T-helper 2 cell treated with Interferon-gamma antibody and Interleukin-4, amounts not matched to agents 5 μg/mL and 100 μg/mL, for 36 hours (primary cell): ENCODE measurements around the gene ABL1.

ENCODE experiments used
- DNase-seq: peaks from one replicate; pipeline ENCODE4 v3.0.0; 2021; ENCODE audit warnings: low spot score
- H3K27ac Mint-ChIP-seq: one replicate; pipeline ENCODE4 v1.8.0; 2021; ENCODE audit warnings: mild to moderate bottlenecking, mixed read lengths
- H3K27me3 Mint-ChIP-seq: one replicate; pipeline ENCODE4 v1.8.0; 2021; ENCODE audit warnings: low read depth, mixed read lengths
- H3K36me3 Mint-ChIP-seq: one replicate; pipeline ENCODE4 v1.8.0; 2021; ENCODE audit warnings: low read depth, mixed read lengths
- H3K4me1 Mint-ChIP-seq: one replicate; pipeline ENCODE4 v1.8.0; 2021; ENCODE audit warnings: low read depth, mixed read lengths
- H3K4me3 Mint-ChIP-seq: one replicate; pipeline ENCODE4 v1.8.0; 2022; ENCODE audit warnings: mild to moderate bottlenecking, moderate library complexity, mixed read lengths
- H3K9me3 Mint-ChIP-seq: one replicate; pipeline ENCODE4 v1.8.0; 2021; ENCODE audit warnings: mixed read lengths

Gene ABL1

DNA sequence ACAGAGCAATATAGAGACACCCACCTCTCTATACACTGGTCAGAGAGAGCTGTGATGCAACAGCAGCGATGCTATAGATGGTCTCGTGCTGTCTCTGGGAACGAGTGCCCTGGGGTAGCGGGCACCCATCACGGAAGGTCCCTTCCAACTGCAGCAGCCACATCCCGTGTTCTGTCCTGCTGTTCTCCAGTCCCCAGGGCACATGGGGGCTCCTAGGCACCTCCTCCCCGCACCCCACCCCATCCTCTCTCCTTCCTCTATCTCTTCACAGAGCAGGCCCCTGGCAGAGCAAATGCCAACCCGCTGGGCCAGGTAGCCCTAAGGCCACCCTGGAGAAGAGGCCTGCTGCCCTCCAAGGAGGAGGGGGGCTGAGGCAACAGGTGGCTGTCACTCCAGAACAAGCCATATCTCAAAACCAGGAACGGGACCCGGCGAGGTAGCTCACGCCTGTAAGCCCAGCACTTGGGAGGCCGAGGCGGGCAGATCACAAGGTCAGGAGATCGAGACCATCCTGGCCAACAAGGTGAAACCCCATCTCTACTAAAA is 95.8 kb downstream of the ABL1 start:
- Mint-ChIP-seq H3K27ac (no peak overlapping the region), H3K9me3 (no peaks in the 10 kb centered on the region), H3K4me1 (no peaks in the 10 kb centered on the region), H3K27me3 (peaks cover 24% of the 10 kb centered on the region), H3K4me3 (no peak overlapping the region), H3K36me3 (no peaks in the 10 kb centered on the region)
- no peak for DNase-seq

GRCh38 chr9:130931508-130932254 is 96.6 kb downstream of the ABL1 start:
- no peak for DNase-seq
- peaks cover 31% of the 10 kb centered on the region for H3K27me3 Mint-ChIP-seq
- no peaks in the 10 kb centered on the region for H3K36me3 Mint-ChIP-seq
- H3K9me3 Mint-ChIP-seq = no peaks in the 10 kb centered on the region
- H3K4me1 Mint-ChIP-seq = no peaks in the 10 kb centered on the region
- no peak overlapping the region for H3K4me3 Mint-ChIP-seq
- H3K27ac Mint-ChIP-seq = no peak overlapping the region

GRCh38 chr9:130932255-130933079 is 97.4 kb downstream of the ABL1 start:
- Mint-ChIP-seq H3K36me3 (no peaks in the 10 kb centered on the region), H3K27ac (no peak overlapping the region), H3K4me3 (no peak overlapping the region), H3K9me3 (no peaks in the 10 kb centered on the region), H3K27me3 (peaks cover 39% of the 10 kb centered on the region), H3K4me1 (no peaks in the 10 kb centered on the region)
- DNase-seq = no peak

- H3K4me1 Mint-ChIP-seq = no peaks in the 10 kb centered on the region
- DNase-seq = no peak
- H3K36me3 Mint-ChIP-seq = no peaks in the 10 kb centered on the region
- H3K27me3 Mint-ChIP-seq = peaks cover 43% of the 10 kb centered on the region
- no peak overlapping the region for H3K27ac Mint-ChIP-seq
- no peaks in the 10 kb centered on the region for H3K9me3 Mint-ChIP-seq
- no peak overlapping the region for H3K4me3 Mint-ChIP-seq
Observed at GRCh38 chr9:130933114-130934046, 98.3 kb downstream of the ABL1 start.

- Mint-ChIP-seq H3K36me3 (no peaks in the 10 kb centered on the region), H3K9me3 (no peaks in the 10 kb centered on the region), H3K4me3 (no peak overlapping the region), H3K4me1 (peaks cover 1% of the 10 kb centered on the region), H3K27me3 (peaks cover 46% of the 10 kb centered on the region), H3K27ac (no peak overlapping the region)
- DNase-seq = no peak
Observed at GRCh38 chr9:130934246-130934645, 99.2 kb downstream of the ABL1 start.

DNA sequence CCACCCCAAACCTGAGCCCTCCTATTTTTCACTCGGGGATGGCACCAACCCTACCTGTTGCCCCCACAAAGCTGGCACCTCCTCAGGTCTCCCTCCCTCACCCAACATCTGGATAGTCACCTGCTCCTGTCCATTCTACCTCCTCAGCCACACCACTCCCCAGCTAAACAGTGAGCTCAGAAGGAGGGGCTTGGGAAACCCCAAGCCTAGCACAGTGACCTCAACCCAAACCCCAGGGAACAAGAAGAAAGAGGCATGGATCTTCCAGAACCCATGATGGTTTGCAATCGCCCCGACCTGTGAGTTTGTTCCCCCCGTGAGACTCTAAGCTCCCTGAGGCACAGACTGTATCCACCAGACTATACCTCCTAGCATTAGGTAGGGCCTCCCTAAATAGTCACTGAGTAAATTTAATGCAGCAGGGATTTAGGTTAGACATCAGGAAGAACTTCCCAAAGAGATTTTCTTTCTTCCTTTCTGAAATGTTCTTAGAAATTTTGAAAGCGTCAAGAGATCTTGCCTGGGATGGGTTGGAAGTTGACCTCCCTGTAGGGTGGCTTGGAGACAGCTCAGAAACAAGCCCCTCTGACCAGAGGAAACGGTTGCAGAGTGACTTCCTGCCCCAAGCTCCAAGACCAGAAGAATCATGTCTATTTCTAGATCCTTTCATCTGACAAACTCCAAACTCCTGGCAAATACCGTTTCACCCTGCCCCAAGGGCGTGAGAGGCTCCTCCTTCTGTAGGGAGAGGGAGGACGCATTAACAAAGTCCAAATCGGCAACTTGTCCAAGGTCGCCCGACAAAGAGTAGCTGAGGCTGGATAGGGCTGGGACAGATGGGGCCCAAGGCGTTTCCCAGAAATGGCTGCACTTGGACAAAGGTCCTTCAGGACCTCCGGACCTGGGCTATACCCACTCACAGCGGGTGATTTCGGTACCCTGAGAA is 99.9 kb downstream of the ABL1 start:
- DNase-seq = no peak
- H3K27me3 Mint-ChIP-seq = peaks cover 46% of the 10 kb centered on the region
- H3K4me3 Mint-ChIP-seq = no peak overlapping the region
- no peaks in the 10 kb centered on the region for H3K9me3 Mint-ChIP-seq
- H3K36me3 Mint-ChIP-seq = no peaks in the 10 kb centered on the region
- H3K4me1 Mint-ChIP-seq = peaks cover 1% of the 10 kb centered on the region
- H3K27ac Mint-ChIP-seq = no peak overlapping the region

DNA sequence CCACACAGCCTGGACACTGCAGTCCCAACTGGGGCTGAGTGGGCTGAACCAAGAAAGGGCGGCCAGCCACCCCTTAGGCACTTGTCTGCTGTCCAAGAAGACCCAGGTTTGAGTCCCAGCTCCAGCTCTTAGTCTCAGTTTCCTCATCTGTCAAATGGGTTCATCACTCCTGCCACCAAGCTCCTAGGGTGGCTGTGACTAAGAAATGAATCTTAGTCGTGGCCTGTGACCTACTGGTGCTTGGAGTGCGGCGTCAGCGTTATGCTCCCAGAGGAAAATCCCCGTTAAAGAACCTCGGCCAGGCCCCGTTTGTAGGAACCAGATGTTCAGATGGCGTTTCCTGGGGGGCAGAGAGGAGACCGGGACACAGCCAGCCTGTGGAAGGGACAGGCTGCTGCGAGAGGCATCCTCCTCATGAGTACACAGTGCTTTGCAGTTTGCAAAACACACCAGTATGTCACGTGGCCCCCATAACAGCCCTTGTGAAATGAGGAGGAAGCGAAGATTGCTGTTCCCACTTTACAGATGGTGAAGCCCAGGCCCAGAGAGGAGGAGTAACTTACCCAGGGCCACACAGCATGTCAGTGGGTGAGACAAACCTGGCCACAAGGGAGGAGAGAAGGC is 100.7 kb downstream of the ABL1 start:
- Mint-ChIP-seq H3K9me3 (no peaks in the 10 kb centered on the region), H3K27me3 (peaks cover 52% of the 10 kb centered on the region), H3K4me3 (no peak overlapping the region), H3K36me3 (no peaks in the 10 kb centered on the region), H3K27ac (no peak overlapping the region), H3K4me1 (peaks cover 4% of the 10 kb centered on the region)
- DNase-seq = no peak

DNA sequence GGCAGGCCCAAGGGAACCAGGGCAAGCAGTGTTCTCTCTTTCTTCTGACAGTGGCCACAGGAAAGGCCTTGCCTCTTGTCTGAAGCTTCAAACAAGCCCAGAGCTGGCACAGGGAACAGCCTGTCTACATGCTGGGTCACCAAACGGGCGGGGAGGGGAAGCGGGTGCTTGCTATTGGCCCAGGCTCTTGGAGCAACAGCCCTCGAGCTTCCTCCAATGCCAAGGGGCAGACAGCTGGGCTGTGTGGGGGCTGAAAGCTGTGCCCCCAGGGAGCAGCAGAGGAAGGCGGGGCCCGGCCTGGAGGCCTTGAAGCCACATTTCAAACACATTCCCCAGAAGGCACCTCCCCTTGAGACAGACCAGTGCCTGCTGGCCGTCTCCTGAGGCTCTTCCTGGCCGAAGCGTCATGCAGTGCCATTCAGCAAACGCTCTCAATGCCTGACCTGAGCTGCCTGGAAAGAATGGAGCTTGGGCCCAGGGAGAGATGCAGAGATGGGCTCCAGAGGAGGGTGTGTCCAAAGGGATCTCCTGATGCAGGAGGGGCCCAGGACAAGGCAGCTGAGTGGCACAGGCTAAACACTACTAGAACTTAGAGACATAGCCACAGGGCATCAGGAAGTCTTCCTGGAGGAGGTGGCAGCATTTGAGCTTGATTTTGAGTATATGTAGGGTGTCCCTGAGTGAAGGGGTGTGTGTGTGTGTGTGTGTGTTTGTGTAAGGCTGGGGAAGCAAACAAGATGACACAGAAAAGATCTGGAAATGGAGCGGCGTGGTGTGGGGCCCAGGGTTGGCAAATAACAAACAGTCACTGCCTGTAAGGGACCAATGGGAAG is 101.4 kb downstream of the ABL1 start:
- Mint-ChIP-seq H3K27me3 (peaks cover 59% of the 10 kb centered on the region), H3K9me3 (no peaks in the 10 kb centered on the region), H3K4me1 (peaks cover 5% of the 10 kb centered on the region), H3K27ac (no peak overlapping the region), H3K4me3 (peak overlapping the region; percentile 5), H3K36me3 (no peaks in the 10 kb centered on the region)
- DNase-seq = no peak
